GM20000 (cell line): ENCODE measurements around the gene ANO6.

Experiments used
- DNase-seq: peaks from one replicate; pipeline ENCODE4 v3.0.0; 2012; ENCODE audit warnings: low spot score
- TF ChIP-seq, protein P1 (sequence below): IDR thresholded peaks from 2 replicates; pipeline ENCODE4 v1.5.1; 2012; ENCODE audit warnings: mild to moderate bottlenecking, control low read depth; ENCODE audit errors: extremely low read depth, missing control alignments

ANO6 gene

DNA sequence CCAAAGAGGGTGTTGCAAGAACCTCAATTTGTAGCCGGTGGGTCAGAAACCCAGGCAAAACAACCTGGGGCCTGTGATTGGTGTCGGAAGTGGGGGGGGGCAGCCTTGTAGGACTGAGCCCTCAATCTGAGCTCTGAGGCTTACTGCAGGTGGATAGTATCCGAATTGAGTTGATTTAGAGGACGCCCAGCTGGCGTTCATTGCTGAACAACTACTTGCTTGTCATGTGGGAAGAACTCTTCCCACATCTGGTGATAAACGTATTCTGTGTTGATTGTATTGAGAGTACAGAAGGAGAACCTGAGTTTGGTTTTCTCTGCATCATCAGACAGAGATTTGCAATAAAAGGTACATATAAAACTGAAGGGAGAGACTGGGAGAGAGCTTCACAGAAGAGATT lies 5.1 kb downstream of the ANO6 start:
- TF ChIP-seq, protein P1, sequence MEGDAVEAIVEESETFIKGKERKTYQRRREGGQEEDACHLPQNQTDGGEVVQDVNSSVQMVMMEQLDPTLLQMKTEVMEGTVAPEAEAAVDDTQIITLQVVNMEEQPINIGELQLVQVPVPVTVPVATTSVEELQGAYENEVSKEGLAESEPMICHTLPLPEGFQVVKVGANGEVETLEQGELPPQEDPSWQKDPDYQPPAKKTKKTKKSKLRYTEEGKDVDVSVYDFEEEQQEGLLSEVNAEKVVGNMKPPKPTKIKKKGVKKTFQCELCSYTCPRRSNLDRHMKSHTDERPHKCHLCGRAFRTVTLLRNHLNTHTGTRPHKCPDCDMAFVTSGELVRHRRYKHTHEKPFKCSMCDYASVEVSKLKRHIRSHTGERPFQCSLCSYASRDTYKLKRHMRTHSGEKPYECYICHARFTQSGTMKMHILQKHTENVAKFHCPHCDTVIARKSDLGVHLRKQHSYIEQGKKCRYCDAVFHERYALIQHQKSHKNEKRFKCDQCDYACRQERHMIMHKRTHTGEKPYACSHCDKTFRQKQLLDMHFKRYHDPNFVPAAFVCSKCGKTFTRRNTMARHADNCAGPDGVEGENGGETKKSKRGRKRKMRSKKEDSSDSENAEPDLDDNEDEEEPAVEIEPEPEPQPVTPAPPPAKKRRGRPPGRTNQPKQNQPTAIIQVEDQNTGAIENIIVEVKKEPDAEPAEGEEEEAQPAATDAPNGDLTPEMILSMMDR, result no peak
- DNase-seq, result no peak

DNA sequence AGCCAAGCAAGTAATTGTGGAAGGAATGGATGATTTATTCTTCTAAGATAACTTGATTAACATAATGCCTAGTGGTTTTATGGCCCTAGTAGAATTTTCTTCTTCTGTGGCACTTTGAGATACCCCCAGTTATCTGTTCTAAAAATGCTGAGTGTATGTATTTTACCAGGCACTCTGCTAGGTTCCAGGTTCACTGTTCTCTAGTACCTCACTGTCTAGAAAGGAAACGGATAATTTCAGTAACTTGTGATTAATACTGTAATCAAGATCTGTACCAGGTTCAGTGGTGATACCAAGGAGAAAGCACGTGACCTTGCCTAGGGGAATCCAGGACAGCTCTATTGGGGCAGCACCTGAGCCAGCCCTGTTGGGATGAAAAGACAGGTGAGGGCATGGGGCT lies 8.0 kb downstream of the ANO6 start:
- TF ChIP-seq, protein P1, result no peak

DNA sequence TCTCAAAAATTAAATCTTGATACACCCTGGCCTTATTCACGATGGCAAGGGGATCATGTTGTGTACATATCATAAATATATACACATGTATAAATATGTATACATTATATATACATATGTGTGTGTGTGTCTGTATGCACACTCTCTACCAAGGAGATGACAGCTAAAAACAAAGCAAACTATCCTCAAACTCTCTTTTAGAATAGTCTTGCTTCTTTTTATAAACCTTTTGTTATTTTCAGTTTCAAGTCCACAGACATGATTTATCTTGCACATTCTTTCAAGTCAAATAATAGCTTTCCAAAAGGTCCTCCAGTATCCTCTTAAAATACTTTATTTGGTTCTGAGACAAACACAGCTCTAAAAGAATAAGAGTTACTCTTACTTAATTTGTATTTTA lies 8.4 kb downstream of the ANO6 start:
- DNase-seq, result no peak
- TF ChIP-seq, protein P1, result no peak

More for the DNA sequence above, 8.0 kb downstream of the ANO6 start:
- DNase-seq, result no peak

DNA sequence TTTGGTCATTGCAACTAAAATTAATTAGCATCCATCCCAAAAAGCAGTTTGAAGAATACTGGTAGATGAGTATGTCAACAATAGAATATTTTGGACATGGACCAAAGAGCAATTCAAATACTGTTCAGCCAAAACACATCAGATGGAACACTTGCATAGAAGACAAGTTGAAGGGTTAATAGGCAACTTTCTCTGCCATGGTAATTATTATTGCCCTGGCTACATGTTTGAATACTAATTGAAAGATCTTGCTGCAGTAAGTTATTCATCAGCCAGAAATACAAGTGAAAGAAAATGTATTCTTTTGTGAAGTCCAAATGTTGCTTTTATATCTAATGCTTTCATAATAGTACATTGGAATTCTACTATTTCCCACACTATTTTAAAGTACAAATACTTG lies 10.1 kb downstream of the ANO6 start:
- TF ChIP-seq, protein P1, result no peak
- DNase-seq, result no peak

DNA sequence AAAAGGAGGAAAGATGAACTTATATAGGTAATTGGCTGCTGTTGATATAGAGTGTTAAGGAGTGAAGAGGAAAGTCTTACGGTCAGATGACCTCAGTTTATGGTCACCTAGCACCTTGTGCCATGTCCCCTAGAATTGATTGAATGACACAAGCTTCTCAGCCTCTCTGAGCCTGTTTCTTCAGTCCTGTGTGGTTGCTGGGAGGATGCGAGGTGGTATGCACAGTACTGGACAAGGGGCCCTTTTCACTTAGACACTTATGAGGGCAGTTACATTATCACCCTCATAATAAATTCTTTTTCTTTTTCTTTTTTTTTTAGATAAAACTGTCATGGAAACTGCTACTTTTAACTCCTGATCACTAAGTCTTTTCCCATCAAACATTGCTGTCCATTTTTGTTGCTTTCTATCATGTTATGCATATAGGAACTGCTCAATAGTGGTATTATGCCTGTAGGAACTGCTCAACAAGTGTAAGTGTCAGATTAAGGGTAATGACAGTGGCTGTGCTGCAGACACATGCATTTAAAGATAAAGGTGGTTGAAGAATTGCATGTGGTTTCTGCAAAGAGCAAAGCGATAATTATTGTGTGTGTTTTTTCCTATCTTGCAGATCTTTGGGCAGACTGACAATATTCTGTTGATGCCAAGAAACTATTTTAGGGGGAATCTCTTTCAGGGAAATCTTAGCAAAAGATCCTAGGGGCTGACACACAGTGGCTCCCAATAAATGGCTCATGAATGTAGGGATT lies 11.6 kb downstream of the ANO6 start:
- DNase-seq, result no peak
- TF ChIP-seq, protein P1, result no peak

DNA sequence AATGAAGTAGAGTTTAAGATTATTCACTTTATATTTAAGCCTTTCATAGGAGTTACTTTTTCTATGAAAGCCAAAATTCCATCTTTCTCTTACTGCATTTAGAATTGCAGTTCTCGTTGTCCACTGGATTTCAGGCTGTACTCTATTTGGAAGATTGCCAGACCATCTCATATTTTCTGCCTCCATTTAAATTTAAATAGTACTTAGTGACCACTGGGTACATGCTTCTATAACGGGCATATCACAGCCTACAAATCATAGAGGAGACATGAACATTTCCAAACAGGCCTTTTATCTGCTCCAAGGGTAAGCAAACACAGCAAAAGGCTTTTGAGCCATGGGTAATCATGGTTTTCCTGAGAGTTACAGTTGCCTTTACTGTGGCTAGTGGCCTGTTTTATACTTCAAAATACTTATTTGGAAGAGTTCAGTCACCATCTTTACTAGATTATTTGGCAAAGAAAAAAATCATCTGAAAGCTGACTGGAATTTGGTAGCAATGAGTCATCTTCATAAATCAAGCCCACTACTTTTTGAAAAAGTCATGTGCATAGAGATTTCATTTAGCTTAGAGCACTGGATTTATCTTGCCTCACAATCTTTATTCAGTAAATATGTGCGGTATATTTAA lies 15.7 kb downstream of the ANO6 start:
- DNase-seq, result no peak
- TF ChIP-seq, protein P1, result no peak

DNA sequence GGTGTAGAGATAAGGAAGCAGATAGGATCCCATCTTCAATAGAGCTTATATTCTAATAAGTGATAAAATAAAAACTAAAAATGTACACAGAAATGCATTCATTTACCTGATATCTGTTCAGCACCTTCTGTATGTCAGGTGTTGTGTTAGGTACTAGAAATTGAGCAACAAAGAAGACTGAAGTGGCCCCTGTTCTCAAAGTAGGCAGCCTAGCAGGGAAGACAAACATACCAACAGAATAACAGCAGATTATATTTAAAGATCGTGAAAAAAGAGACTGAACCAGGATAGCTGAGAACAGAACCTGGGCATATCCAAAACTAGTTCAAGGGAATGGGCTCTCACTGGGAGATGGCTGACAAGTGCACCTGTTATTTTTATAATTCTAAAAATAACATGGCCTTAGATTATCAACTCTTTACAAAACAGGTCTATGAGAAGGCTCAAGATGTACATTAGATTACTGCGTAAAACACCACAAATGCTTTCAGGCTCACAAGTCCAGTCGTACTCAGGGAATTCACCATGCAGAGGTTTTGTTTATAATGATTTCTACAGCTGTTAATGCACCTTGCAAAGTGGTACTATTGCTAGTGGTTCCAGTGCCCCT lies 16.4 kb downstream of the ANO6 start:
- TF ChIP-seq, protein P1, result no peak
- no peak for DNase-seq
